ENCODE results near the gene TEAD1. TPM values are rescaled to one million over a fixed set of nuclear protein-coding genes. Genes with fewer than 3 reads are reported as not detected.

TEAD1 gene
- total and polyA plus RNA-seq, 9 donors, result 20.0 to 84.1 (median 67.6) TPM

DNA sequence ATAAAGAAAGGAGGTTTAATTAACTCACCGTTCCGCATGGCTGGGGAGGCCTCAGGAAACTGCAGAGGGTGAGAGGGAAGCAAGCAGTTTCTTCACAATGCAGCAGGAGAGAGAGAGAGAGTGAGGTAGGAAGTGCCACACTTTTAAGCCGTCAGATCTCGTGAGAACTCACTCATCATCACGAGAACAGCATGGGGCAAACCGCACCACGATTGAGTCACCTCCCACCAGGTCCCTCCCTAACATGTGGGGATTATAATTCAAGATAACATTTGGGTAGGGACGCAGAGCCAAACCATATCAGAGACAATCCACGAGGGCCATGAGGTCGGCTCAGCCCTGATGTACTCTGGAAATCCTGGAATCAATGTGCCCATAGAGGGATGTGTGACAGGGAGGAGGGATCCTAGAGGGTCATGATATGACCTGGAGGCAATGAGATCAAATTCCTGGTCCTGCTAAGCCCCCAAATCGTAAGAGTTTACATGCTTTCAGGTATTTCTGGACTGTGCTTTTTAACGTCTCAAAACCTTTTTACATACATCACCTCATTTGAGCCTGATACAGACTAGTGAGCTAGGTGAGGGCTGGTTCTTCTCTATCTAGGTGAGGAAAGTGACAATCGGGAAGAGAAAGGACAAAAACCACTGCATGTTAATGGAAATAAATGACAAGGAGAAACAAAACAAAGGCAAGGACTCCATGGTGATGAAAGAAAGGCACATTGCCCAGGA lies 315.4 kb downstream of the TEAD1 start:
- Histone ChIP-seq H3K27ac (no peak overlapping the region), H3K4me3 (no peak overlapping the region), H3K9me3 (no peaks in the 10 kb centered on the region), H3K4me1 (ENCODE audit: insufficient read depth) (no peaks in the 10 kb centered on the region), H3K27me3 (no peaks in the 10 kb centered on the region), H3K36me3 (no peaks in the 10 kb centered on the region)
- intact Hi-C loops (cut with DNase I), result no loop called here
- DNase-seq, result no peak
- no peak for TF ChIP-seq POLR2A (IDR thresholded peaks at IDR 0.05)
- TF ChIP-seq EP300 (IDR thresholded peaks at IDR 0.05), result no peak
- no peak for TF ChIP-seq CTCF (IDR thresholded peaks at IDR 0.05)
- 59 to 76% (median 65%) methylated on average over 13 of the region's 13 CpGs for WGBS, 3 donors

DNA sequence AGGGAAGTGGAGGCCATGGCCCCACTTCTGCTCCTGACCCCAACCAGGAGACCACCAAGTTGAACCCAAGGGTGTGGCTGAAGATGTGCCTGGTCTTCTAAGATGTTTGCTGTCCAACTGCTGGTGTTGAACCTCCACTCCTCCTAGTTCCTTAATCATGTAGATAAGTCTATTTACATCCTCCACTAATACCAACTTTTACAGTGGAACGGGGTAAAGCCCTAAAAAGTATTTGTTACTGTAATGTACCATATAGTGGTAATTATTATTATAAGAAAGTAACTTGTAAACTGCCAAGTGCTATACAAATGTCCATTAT lies 315.9 kb downstream of the TEAD1 start:
- no peaks in the 10 kb centered on the region for H3K9me3 ChIP-seq
- no peaks in the 10 kb centered on the region for H3K4me1 ChIP-seq (ENCODE audit: insufficient read depth)
- TF ChIP-seq EP300 (IDR thresholded peaks at IDR 0.05), result no peak
- no peak for TF ChIP-seq CTCF (IDR thresholded peaks at IDR 0.05)
- no peak for TF ChIP-seq POLR2A (IDR thresholded peaks at IDR 0.05)
- H3K27me3 ChIP-seq, result no peaks in the 10 kb centered on the region
- no peaks in the 10 kb centered on the region for H3K36me3 ChIP-seq
- H3K4me3 ChIP-seq, result no peak overlapping the region
- 82 to 84% (median 83%) methylated on average over 1 of the region's 1 CpG for WGBS, 3 donors
- intact Hi-C loops (cut with DNase I), result no loop called here
- no peak overlapping the region for H3K27ac ChIP-seq
- DNase-seq, result no peak

- WGBS, 3 donors, result 76 to 82% (median 80%) methylated on average over 1 of the region's 1 CpG
- H3K36me3 ChIP-seq, result no peaks in the 10 kb centered on the region
- no peak overlapping the region for H3K27ac ChIP-seq
- H3K9me3 ChIP-seq, result no peaks in the 10 kb centered on the region
- TF ChIP-seq POLR2A (IDR thresholded peaks at IDR 0.05) (no peak), CTCF (IDR thresholded peaks at IDR 0.05) (no peak), EP300 (IDR thresholded peaks at IDR 0.05) (no peak)
- no peaks in the 10 kb centered on the region for H3K4me1 ChIP-seq (ENCODE audit: insufficient read depth)
- intact Hi-C loops (cut with DNase I), result no loop called here
- DNase-seq, result no peak
- no peak overlapping the region for H3K4me3 ChIP-seq
- no peaks in the 10 kb centered on the region for H3K27me3 ChIP-seq
Observed at GRCh38 chr11:12991426-12991825, 317.2 kb downstream of the TEAD1 start.

- no peak for DNase-seq
- 56 to 75% (median 69%) methylated on average over 1 of the region's 1 CpG for WGBS, 3 donors
- no peak overlapping the region for H3K27ac ChIP-seq
- no peak overlapping the region for H3K4me3 ChIP-seq
- no peaks in the 10 kb centered on the region for H3K9me3 ChIP-seq
- H3K4me1 ChIP-seq (ENCODE audit: insufficient read depth), result no peaks in the 10 kb centered on the region
- TF ChIP-seq POLR2A (IDR thresholded peaks at IDR 0.05) (no peak), CTCF (IDR thresholded peaks at IDR 0.05) (no peak), EP300 (IDR thresholded peaks at IDR 0.05) (no peak)
- no peaks in the 10 kb centered on the region for H3K36me3 ChIP-seq
- no peaks in the 10 kb centered on the region for H3K27me3 ChIP-seq
- intact Hi-C loops (cut with DNase I), result loop anchor here in 1 of 4 donors (1.0 kb wide), 1 partner anchor 24 kb away; no protein-coding TSS in a partner anchor
Observed at GRCh38 chr11:12993626-12994025, 319.4 kb downstream of the TEAD1 start.

Small RNAs within 50 kb of the gene (small RNA-seq; reads per million reads assigned to genes)
- not detected for gene RF00424
